Right lobe of liver (tissue), 4 donors: ENCODE measurements around the gene DAPK2.

Experiments used
- POLR2A ChIP-seq: fragments of 450-650 bp; IDR thresholded peaks from one replicate; pipeline ENCODE4 v1.6.1; 2017; ENCODE audit warnings: antibody characterized with exemption, mild to moderate bottlenecking
- TF ChIP-seq, protein P1 (sequence below), 4 donors: fragments of 200-600 bp in 3 of 4; fragments of 450-650 bp in 1 of 4; IDR thresholded peaks; one replicate each; pipeline versions ENCODE4 v1.5.1 to v1.8.0; 2016 to 2022; ENCODE audit warnings: antibody characterized with exemption in 4 of 4, mild to moderate bottlenecking in 2 of 4
- donor health status: DM: no; HTN: no; CAD: no.
- donor health status: DM: no; HTN: no; CAD: no.
- donor health status: DM: no; HTN: yes; CAD: no.

DNA sequence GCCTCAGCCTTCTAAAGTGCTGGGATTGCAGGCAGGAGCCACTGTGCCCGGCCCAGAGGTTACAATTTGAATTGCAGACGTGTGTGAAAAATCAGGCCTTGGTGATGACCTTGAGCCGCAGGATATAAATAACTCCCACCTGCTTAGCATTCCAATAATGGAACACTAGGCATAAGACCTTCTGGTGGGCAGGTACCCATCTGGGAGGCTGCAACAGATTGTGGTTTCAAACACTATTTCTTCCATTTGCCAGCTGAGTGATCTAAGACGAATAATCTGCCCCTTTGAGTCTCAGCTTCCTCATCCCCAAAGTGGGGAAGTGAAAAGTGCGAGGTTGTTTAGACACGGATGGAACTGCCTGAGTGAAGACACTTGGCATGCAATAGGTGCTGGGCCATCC, 164.9 kb downstream of the DAPK2 start:
- TF ChIP-seq, protein P1, sequence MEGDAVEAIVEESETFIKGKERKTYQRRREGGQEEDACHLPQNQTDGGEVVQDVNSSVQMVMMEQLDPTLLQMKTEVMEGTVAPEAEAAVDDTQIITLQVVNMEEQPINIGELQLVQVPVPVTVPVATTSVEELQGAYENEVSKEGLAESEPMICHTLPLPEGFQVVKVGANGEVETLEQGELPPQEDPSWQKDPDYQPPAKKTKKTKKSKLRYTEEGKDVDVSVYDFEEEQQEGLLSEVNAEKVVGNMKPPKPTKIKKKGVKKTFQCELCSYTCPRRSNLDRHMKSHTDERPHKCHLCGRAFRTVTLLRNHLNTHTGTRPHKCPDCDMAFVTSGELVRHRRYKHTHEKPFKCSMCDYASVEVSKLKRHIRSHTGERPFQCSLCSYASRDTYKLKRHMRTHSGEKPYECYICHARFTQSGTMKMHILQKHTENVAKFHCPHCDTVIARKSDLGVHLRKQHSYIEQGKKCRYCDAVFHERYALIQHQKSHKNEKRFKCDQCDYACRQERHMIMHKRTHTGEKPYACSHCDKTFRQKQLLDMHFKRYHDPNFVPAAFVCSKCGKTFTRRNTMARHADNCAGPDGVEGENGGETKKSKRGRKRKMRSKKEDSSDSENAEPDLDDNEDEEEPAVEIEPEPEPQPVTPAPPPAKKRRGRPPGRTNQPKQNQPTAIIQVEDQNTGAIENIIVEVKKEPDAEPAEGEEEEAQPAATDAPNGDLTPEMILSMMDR (IDR thresholded peaks at IDR 0.05), result no peak
- TF ChIP-seq POLR2A, result no peak
